ENCODE data around the gene HSD3B1. TPM values are rescaled to one million over a fixed set of nuclear protein-coding genes. Genes with fewer than 3 reads are reported as not detected.

The HSD3B1 gene
- total and polyA plus RNA-seq, 2 experiments from 2014 or later: 44.8 to 62.4 TPM

GRCh38 chr1:119467219-119467618, 39.8 kb upstream of the HSD3B1 start:
- no peak overlapping the region for H3K4me3 ChIP-seq
- H4K20me1 ChIP-seq (ENCODE audit: insufficient read depth, poor library complexity, severe bottlenecking): no peaks in the 10 kb centered on the region
- H3K79me2 ChIP-seq: no peaks in the 10 kb centered on the region
- TF ChIP-seq, protein P1, sequence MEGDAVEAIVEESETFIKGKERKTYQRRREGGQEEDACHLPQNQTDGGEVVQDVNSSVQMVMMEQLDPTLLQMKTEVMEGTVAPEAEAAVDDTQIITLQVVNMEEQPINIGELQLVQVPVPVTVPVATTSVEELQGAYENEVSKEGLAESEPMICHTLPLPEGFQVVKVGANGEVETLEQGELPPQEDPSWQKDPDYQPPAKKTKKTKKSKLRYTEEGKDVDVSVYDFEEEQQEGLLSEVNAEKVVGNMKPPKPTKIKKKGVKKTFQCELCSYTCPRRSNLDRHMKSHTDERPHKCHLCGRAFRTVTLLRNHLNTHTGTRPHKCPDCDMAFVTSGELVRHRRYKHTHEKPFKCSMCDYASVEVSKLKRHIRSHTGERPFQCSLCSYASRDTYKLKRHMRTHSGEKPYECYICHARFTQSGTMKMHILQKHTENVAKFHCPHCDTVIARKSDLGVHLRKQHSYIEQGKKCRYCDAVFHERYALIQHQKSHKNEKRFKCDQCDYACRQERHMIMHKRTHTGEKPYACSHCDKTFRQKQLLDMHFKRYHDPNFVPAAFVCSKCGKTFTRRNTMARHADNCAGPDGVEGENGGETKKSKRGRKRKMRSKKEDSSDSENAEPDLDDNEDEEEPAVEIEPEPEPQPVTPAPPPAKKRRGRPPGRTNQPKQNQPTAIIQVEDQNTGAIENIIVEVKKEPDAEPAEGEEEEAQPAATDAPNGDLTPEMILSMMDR (IDR thresholded peaks at IDR 0.05; ENCODE audit: poor library complexity): no peak
- TF ChIP-seq EZH2 (IDR thresholded peaks at IDR 0.05; ENCODE audit: borderline replicate concordance) (no peak), EZH2phosphoT487 (IDR thresholded peaks at IDR 0.05; ENCODE audit: low read depth, severe bottlenecking, unreplicated experiment) (no peak)
- H3K4me1 ChIP-seq (ENCODE audit: insufficient read depth): peaks cover 19% of the 10 kb centered on the region
- no peaks in the 10 kb centered on the region for H3K9me3 ChIP-seq (ENCODE audit: low read depth)
- peak overlapping the region; percentile 11 for H3K4me2 ChIP-seq
- DNase-seq (ENCODE audit: low spot score): no peak
- H2AFZ ChIP-seq: no peak overlapping the region
- no peaks in the 10 kb centered on the region for H3K27me3 ChIP-seq
- H3K9me2 ChIP-seq (replicated peaks; ENCODE audit: insufficient read depth): no peaks in the 10 kb centered on the region
- 100% methylated on average over 1 of the region's 1 CpG for WGBS (ENCODE audit: low lambda C conversion rate, missing lambda C conversion rate)
- peak overlapping the region; percentile 81 for H3K27ac ChIP-seq
- no peaks in the 10 kb centered on the region for H3K36me3 ChIP-seq (replicated peaks; ENCODE audit: insufficient read depth, low read depth)

DNA sequence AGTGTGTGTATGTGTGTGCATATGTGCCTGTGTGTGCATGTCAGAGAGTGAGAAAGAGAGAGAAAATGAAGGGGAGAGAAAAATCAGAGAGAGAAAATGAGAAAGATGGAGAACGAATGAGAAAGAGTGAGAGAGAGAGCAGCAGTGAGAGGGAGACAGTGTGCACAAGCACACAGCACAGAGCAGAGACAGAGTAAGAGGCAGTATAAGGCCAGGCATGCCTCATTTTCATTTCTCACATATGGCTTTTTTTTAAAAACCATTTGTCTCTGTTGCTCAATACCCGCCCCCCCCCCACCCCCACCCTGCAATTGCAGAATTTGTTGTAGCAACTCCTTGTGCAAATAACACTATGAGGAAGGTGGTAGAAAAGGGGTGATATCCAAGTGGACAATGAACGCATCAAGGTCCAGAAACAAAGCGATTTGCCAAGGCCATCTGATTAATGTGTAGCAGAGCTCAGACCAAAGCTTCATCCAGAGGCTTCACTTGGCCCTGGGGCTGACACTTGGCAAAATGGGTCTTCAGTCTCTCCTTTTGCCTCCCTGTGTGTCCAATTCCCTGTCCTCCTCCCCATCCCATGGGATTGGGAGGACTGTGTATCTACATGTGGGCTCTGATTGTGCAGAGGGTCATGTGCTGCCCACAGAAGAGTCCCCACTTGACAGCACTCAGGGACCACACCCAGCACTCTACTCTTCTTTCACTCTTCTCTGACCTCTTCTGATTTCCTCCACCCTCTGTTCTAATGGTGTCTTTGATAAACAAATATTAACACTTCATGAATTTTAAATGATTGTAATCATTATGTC, 38.9 kb upstream of the HSD3B1 start:
- peak overlapping the region; percentile 81 for H3K27ac ChIP-seq
- H3K36me3 ChIP-seq (replicated peaks; ENCODE audit: insufficient read depth, low read depth): no peaks in the 10 kb centered on the region
- H2AFZ ChIP-seq: no peak overlapping the region
- no peaks in the 10 kb centered on the region for H3K9me3 ChIP-seq (ENCODE audit: low read depth)
- no peaks in the 10 kb centered on the region for H3K9me2 ChIP-seq (replicated peaks; ENCODE audit: insufficient read depth)
- H3K27me3 ChIP-seq: no peaks in the 10 kb centered on the region
- no peak overlapping the region for H3K4me3 ChIP-seq
- TF ChIP-seq, protein P1 (IDR thresholded peaks at IDR 0.05; ENCODE audit: poor library complexity): no peak
- TF ChIP-seq EZH2 (IDR thresholded peaks at IDR 0.05; ENCODE audit: borderline replicate concordance): no peak
- TF ChIP-seq EZH2phosphoT487 (IDR thresholded peaks at IDR 0.05; ENCODE audit: low read depth, severe bottlenecking, unreplicated experiment): no peak
- H4K20me1 ChIP-seq (ENCODE audit: insufficient read depth, poor library complexity, severe bottlenecking): no peaks in the 10 kb centered on the region
- H3K4me2 ChIP-seq: no peak overlapping the region
- peaks cover 19% of the 10 kb centered on the region for H3K4me1 ChIP-seq (ENCODE audit: insufficient read depth)
- DNase-seq (ENCODE audit: low spot score): no peak
- 59% methylated on average over 3 of the region's 4 CpGs for WGBS (ENCODE audit: low lambda C conversion rate, missing lambda C conversion rate)
- no peaks in the 10 kb centered on the region for H3K79me2 ChIP-seq

- Histone ChIP-seq H3K9me2 (replicated peaks; ENCODE audit: insufficient read depth) (no peaks in the 10 kb centered on the region), H3K27me3 (no peaks in the 10 kb centered on the region), H3K36me3 (replicated peaks; ENCODE audit: insufficient read depth, low read depth) (no peaks in the 10 kb centered on the region), H3K4me3 (no peak overlapping the region), H3K4me1 (ENCODE audit: insufficient read depth) (peaks cover 19% of the 10 kb centered on the region), H2AFZ (no peak overlapping the region), H4K20me1 (ENCODE audit: insufficient read depth, poor library complexity, severe bottlenecking) (no peaks in the 10 kb centered on the region), H3K9me3 (ENCODE audit: low read depth) (no peaks in the 10 kb centered on the region), H3K79me2 (no peaks in the 10 kb centered on the region), H3K4me2 (no peak overlapping the region), H3K27ac (no peak overlapping the region)
- no peak for DNase-seq (ENCODE audit: low spot score)
- TF ChIP-seq, protein P1 (IDR thresholded peaks at IDR 0.05; ENCODE audit: poor library complexity): no peak
- no peak for TF ChIP-seq EZH2phosphoT487 (IDR thresholded peaks at IDR 0.05; ENCODE audit: low read depth, severe bottlenecking, unreplicated experiment)
- TF ChIP-seq EZH2 (IDR thresholded peaks at IDR 0.05; ENCODE audit: borderline replicate concordance): no peak
- 89% methylated on average over 1 of the region's 1 CpG for WGBS (ENCODE audit: low lambda C conversion rate, missing lambda C conversion rate)
Measured at GRCh38 chr1:119469741-119470140, 37.3 kb upstream of the HSD3B1 start.

Data from hepatocyte (in vitro differentiated cells).